Cardiac septum (tissue), 1 donor: ENCODE data around the gene PRRC2B. TPM values are rescaled to one million over a fixed set of nuclear protein-coding genes. Genes with fewer than 3 reads are reported as not detected.

ENCODE experiments used
- DNase-seq: peaks from one replicate; pipeline ENCODE4 v3.0.0-alpha.2; 2020; ENCODE audit warnings: low spot score
- intact Hi-C: fragments of 100-400 bp; cut with DNase I; formaldehyde crosslinking; loops from one replicate; pipeline ENCODE4 v1.14.0; 2022
- total RNA-seq: library from RNA; stranded (reverse); fragmentation: NEBNext Ultra II Directional; extraction: Animal tissue kit (Norgen Biotek cat#: 25700); gene quantifications from one replicate; pipeline ENCODE4 v1.2.1, GENCODE V29; 2021
- donor health status: DM: no; HTN: no; CAD: no.

PRRC2B gene
- total RNA-seq, 1 donor from 2014 or later = 151 TPM

GRCh38 chr9:131521822-131522221 lies 127.9 kb downstream of the PRRC2B start:
- intact Hi-C loops = no loop called here
- no peak for DNase-seq

- intact Hi-C loops = no loop called here
- DNase-seq = no peak
These were observed 128.6 kb downstream of the PRRC2B start for GRCh38 chr9:131522257-131523085.

- intact Hi-C loops = no loop called here
- DNase-seq = no peak
These were observed 129.2 kb downstream of the PRRC2B start for GRCh38 chr9:131523086-131523388.

GRCh38 chr9:131523451-131524435 lies 129.9 kb downstream of the PRRC2B start:
- DNase-seq = no peak
- intact Hi-C loops = no loop called here

- DNase-seq = no peak
- intact Hi-C loops = no loop called here
These were observed 130.9 kb downstream of the PRRC2B start for GRCh38 chr9:131524665-131525315.

- DNase-seq = no peak
- intact Hi-C loops = no loop called here
These were observed 132.0 kb downstream of the PRRC2B start for GRCh38 chr9:131525643-131526565.

GRCh38 chr9:131528186-131528585 lies 134.3 kb downstream of the PRRC2B start:
- no peak for DNase-seq
- intact Hi-C loops = no loop called here

- DNase-seq = no peak
- intact Hi-C loops = no loop called here
These were observed 135.1 kb downstream of the PRRC2B start for GRCh38 chr9:131528886-131529505.

- DNase-seq = no peak
- intact Hi-C loops = no loop called here
These were observed 136.0 kb downstream of the PRRC2B start for GRCh38 chr9:131529597-131530545.

GRCh38 chr9:131530546-131530919 lies 136.6 kb downstream of the PRRC2B start:
- DNase-seq = no peak
- intact Hi-C loops = no loop called here

GRCh38 chr9:131530920-131531832 lies 137.3 kb downstream of the PRRC2B start, which contains the start of gene UCK1:
UCK1 (minus strand) TSS chr9:131531263; CDS start chr9:131531174, 89 bp downstream.
- intact Hi-C loops = no loop called here

GRCh38 chr9:131534721-131535237 lies 140.9 kb downstream of the PRRC2B start:
- intact Hi-C loops = no loop called here
- DNase-seq = no peak

More at GRCh38 chr9:131530920-131531832, 137.3 kb downstream of the PRRC2B start, which contains the start of gene UCK1:
- peak; percentile 90 for DNase-seq

GRCh38 chr9:131537946-131538345 lies 144.1 kb downstream of the PRRC2B start:
- intact Hi-C loops = no loop called here
- DNase-seq = no peak

- intact Hi-C loops = no loop called here
These were observed 145.5 kb downstream of the PRRC2B start for GRCh38 chr9:131539223-131539923.

GRCh38 chr9:131543141-131543540 lies 149.3 kb downstream of the PRRC2B start:
- no peak for DNase-seq
- intact Hi-C loops = no loop called here

More at GRCh38 chr9:131539223-131539923, 145.5 kb downstream of the PRRC2B start:
- DNase-seq = no peak
